HG03469 (cell line): ENCODE measurements around the gene RRP9.

ENCODE experiments used
- ATAC-seq: cut with Tn5 transposase; IDR thresholded peaks from one replicate; pipeline ENCODE4 v1.9.1; 2021; ENCODE audit warnings: mild to moderate bottlenecking, moderate library complexity, moderate number of reproducible peaks; ENCODE audit not compliant: unreplicated experiment

RRP9 gene

DNA sequence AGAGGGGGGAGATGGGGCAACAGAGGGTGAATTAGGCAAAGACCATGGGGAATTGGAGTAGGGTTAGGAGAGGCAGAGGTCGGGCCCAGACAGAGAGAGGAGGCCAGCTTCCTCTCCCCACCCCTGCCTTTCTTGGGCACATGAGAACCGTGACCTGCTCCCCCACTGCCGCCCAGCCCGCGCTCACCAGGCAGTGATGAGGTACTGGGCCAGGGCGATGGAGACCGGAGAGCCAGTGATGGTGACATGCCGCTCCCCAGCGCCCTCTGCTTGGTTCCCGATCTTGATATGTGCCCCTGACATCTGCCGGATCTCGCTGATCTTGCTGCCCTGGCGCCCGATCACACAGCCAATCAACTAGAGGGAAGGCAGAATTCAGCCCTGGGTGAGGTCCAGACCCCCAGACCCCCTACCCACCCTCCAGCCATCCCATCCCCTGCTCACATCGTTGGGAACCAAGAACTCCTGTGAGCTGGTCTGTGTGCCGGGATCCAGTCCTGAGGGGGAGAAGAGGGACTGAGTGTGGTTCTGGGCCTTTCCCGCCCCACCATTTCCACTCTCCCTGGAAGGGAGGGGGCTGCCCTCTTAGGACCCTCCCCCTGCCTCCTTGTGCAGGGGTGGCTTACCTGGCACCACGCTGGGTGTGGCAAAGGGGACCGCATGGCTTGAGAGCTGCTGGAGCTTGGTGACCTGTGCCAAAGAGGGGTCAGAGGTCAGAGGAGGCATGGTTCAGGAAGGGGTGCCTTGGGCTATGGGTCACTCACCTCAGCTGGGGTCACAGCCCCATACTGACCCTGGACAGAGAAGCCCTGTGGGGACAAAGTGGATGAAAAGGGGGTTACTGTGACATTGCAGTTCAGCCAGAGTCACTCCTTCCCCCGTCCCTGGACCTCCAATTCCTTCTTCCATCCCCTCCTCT is 17.2 kb upstream of the RRP9 start:
- no peak for ATAC-seq

DNA sequence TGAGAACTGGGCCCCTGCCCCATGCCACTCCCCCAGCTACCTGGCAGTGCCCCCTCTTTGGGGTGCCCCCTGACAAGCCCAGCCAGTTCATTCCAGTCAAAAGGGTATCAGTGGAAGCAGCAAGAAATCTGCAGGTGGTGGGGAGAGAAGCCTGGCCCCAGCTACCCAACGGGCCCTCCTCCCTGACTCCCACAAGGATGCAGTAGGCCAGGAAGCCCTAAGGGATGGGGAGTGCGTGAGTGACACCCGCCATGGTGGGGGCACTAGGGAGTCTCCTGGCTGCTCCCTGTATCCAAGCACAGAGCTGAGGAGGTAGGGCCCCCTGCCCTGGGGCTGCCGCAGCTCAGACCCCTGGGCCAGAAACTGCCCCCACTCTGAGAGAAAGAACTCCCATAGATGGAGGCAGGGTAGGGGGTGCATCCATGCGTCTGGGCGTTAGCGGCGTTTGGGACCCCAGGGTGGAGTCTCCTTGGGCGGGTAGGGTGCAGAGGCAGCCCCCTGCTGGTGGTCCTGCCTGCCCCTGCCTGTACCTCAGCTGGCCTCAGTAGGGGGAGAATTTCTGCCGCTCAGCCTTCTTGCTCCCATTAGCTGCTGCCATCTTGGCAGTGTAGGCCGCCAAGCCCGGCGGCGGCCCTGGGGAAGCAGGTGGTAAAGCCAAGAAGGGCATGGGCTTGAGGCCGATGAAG is 16.0 kb upstream of the RRP9 start:
- ATAC-seq: no peak

DNA sequence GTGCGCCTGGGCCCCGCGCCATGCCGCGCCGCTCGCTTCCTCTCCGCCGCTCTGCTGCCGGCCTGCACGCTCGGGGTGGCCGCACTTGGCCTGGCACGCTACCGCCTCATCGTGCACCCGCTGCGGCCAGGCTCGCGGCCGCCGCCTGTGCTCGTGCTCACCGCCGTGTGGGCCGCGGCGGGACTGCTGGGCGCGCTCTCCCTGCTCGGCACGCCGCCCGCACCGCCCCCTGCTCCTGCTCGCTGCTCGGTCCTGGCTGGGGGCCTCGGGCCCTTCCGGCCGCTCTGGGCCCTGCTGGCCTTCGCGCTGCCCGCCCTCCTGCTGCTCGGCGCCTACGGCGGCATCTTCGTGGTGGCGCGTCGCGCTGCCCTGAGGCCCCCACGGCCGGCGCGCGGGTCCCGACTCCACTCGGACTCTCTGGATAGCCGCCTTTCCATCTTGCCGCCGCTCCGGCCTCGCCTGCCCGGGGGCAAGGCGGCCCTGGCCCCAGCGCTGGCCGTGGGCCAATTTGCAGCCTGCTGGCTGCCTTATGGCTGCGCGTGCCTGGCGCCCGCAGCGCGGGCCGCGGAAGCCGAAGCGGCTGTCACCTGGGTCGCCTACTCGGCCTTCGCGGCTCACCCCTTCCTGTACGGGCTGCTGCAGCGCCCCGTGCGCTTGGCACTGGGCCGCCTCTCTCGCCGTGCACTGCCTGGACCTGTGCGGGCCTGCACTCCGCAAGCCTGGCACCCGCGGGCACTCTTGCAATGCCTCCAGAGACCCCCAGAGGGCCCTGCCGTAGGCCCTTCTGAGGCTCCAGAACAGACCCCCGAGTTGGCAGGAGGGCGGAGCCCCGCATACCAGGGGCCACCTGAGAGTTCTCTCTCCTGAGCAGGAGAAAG is 14.4 kb upstream of the RRP9 start:
- ATAC-seq: no peak

- no peak for ATAC-seq
Observed at GRCh38 chr3:51955175-51955892, 13.6 kb upstream of the RRP9 start, which contains the start of gene GPR62. Gene GPR62 (plus strand): TSS chr3:51955381. CDS start chr3:51955653, 272 bp downstream.

GRCh38 chr3:51954713-51955112 is 13.0 kb upstream of the RRP9 start:
- no peak for ATAC-seq

- no peak for ATAC-seq
Observed at GRCh38 chr3:51954105-51954504, 12.4 kb upstream of the RRP9 start.

GRCh38 chr3:51953445-51953844 is 11.7 kb upstream of the RRP9 start:
- no peak for ATAC-seq

DNA sequence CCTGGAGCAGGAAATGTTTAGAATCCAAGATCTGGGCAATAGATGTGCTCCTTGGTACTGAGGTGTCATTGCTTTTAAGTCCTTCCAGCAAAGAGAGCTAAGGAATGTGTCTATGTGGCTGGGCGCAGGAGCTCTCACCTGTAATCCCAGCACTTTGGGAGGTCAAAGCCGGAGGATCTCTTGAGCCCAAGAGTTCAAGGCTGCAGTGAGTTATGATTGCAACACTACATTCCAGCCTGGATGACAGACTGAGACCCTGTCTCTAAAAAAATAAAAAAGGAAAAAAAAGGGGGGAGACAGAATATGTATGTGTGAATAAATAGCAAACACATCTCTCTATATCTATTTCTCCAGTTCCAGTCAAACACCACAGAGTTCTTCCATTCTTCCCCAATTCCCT is 9.2 kb upstream of the RRP9 start:
- ATAC-seq: no peak

- no peak for ATAC-seq
Observed at GRCh38 chr3:51949121-51949520, 7.4 kb upstream of the RRP9 start.

- no peak for ATAC-seq
Observed at GRCh38 chr3:51948016-51948580, 6.4 kb upstream of the RRP9 start.

DNA sequence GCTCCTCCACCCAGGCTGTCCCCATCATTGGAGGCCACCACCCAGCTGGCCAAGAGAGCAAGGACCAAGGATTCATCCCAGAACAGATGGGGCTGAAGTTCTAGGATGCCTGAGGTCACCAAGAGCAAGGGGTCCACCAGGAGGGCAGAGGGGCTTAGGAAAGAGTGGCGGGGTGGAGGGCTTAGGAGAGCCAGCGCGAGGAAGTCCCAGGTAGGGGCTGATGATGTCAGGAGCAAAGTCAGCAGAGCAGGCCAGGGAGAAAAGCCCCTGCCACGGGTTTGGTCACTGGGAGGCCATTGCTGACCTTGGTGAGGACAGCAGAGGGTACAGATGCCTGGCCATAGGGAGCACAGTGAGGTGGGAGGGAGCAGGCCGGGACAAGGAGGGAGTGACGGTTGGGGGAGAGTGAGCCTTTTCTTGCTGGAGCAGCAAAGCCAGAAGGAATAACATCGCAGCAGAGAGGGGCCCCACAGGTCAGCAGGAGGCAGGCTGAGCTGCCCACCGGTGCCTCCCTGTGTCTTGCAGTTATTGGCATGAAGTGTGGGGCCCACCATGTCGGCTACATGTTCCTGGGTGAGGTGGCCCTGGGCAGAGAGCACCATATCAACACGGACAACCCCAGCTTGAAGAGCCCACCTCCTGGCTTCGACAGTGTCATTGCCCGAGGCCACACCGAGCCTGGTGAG is 5.7 kb upstream of the RRP9 start:
- ATAC-seq: no peak

DNA sequence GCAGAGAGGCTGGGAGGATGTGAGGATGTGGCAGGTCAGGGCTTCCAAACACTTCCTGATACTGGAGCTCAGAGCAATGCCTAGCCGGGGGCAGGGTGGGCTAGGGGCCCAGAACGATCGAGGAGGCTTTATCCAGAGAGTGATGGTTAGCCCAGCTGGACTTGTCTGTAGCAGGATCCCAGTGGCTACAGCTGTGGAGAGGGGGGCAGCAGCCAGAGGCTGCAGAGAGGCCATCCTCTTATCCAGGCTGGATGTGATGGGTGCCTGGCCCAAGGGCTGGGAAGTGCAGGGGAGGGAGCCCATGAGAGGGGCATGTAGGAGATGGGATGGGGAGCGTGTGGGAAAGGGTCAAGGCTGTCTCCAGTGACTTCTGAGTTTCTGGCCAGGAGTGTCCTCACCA is 5.1 kb upstream of the RRP9 start:
- no peak for ATAC-seq

GRCh38 chr3:51945926-51946705 is 4.4 kb upstream of the RRP9 start:
- ATAC-seq: no peak

GRCh38 chr3:51945031-51945840 is 3.5 kb upstream of the RRP9 start:
- no peak for ATAC-seq

DNA sequence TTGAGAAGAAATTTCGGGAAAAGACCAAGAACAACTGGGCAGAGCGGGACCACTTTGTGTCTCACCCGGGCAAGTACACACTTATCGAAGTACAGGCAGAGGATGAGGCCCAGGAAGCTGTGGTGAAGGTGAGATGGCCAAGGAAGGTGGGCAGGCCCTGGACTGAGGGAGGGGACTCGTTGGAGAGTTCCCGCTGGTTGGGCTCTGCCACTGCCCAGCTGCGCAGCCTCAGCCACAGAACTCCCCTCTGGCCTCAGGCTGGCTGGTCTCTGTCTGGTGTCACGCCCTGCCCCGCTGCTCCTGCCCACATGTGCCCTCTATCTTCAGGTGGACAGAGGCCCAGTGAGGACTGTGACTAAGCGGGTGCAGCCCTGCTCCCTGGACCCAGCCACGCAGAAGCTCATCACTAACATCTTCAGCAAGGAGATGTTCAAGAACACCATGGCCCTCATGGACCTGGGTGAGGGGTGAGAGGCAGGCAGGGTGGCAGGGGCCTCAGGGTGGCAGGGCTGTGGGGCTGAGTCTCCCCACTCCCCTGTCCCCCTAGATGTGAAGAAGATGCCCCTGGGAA is 2.8 kb upstream of the RRP9 start:
- ATAC-seq: no peak

GRCh38 chr3:51943451-51944391 is 2.0 kb upstream of the RRP9 start:
- ATAC-seq: no peak
